Cardiac septum (tissue), 1 donor: ENCODE data around the gene CABLES1. TPM values are rescaled to one million over a fixed set of nuclear protein-coding genes. Genes with fewer than 3 reads are reported as not detected.

Experiments
- DNase-seq: peaks from one replicate; pipeline ENCODE4 v3.0.0-alpha.2; 2020; ENCODE audit warnings: low spot score
- intact Hi-C: fragments of 100-400 bp; cut with DNase I; formaldehyde crosslinking; loops from one replicate; pipeline ENCODE4 v1.14.0; 2022
- total RNA-seq: library from RNA; stranded (reverse); fragmentation: NEBNext Ultra II Directional; extraction: Animal tissue kit (Norgen Biotek cat#: 25700); gene quantifications from one replicate; pipeline ENCODE4 v1.2.1, GENCODE V29; 2021
- donor health status: DM: no; HTN: no; CAD: no.

CABLES1 gene
- total RNA-seq, 1 donor from 2014 or later = 1.5 TPM

GRCh38 chr18:23137097-23137635 is 1.9 kb downstream of the CABLES1 start:
- DNase-seq = no peak
- intact Hi-C loops = loop anchor here (2.0 kb wide), 1 partner anchor 92 kb away; no protein-coding TSS in a partner anchor

- intact Hi-C loops = loop anchor here (2.0 kb wide), 1 partner anchor 91 kb away; no protein-coding TSS in a partner anchor
- DNase-seq = no peak
Observed at GRCh38 chr18:23137788-23138216, 2.5 kb downstream of the CABLES1 start.

GRCh38 chr18:23138471-23138870 is 3.2 kb downstream of the CABLES1 start:
- intact Hi-C loops = no loop called here
- DNase-seq = no peak

GRCh38 chr18:23141104-23141999 is 6.1 kb downstream of the CABLES1 start:
- intact Hi-C loops = loop anchor here (5.0 to 10.0 kb wide), 2 partner anchors 51 to 113 kb away; no protein-coding TSS in a partner anchor
- no peak for DNase-seq

- intact Hi-C loops = loop anchor here (5.0 to 10.0 kb wide), 2 partner anchors 50 to 112 kb away; no protein-coding TSS in a partner anchor
- no peak for DNase-seq
Observed at GRCh38 chr18:23142251-23142929, 7.1 kb downstream of the CABLES1 start.

- DNase-seq = no peak
- intact Hi-C loops = loop anchor here (5.0 to 10.0 kb wide), 2 partner anchors 49 to 112 kb away; no protein-coding TSS in a partner anchor
Observed at GRCh38 chr18:23143016-23143814, 7.9 kb downstream of the CABLES1 start.

- intact Hi-C loops = loop anchor here (5.0 to 10.0 kb wide), 2 partner anchors 48 to 111 kb away; no protein-coding TSS in a partner anchor
- no peak for DNase-seq
Observed at GRCh38 chr18:23143815-23144261, 8.6 kb downstream of the CABLES1 start.

- intact Hi-C loops = loop anchor here (5.0 to 10.0 kb wide), 2 partner anchors 48 to 110 kb away; no protein-coding TSS in a partner anchor
Observed at GRCh38 chr18:23144640-23145039, 9.4 kb downstream of the CABLES1 start.

GRCh38 chr18:23145621-23146020 is 10.3 kb downstream of the CABLES1 start:
- DNase-seq = no peak
- intact Hi-C loops = loop anchor here (10.0 kb wide), 1 partner anchor 109 kb away; no protein-coding TSS in a partner anchor

More at GRCh38 chr18:23144640-23145039, 9.4 kb downstream of the CABLES1 start:
- no peak for DNase-seq

GRCh38 chr18:23146861-23147469 is 11.7 kb downstream of the CABLES1 start:
- intact Hi-C loops = loop anchor here (10.0 kb wide), 1 partner anchor 108 kb away; no protein-coding TSS in a partner anchor
- no peak for DNase-seq

GRCh38 chr18:23148382-23148781 is 13.1 kb downstream of the CABLES1 start:
- no peak for DNase-seq
- intact Hi-C loops = loop anchor here (10.0 kb wide), 1 partner anchor 106 kb away; no protein-coding TSS in a partner anchor

- intact Hi-C loops = loop anchor here (10.0 kb wide), 1 partner anchor 105 kb away; no protein-coding TSS in a partner anchor
Observed at GRCh38 chr18:23149570-23149969, 14.3 kb downstream of the CABLES1 start.

GRCh38 chr18:23151414-23152099 is 16.3 kb downstream of the CABLES1 start:
- intact Hi-C loops = no loop called here
- DNase-seq = no peak

More at GRCh38 chr18:23149570-23149969, 14.3 kb downstream of the CABLES1 start:
- no peak for DNase-seq

- DNase-seq = no peak
- intact Hi-C loops = no loop called here
Observed at GRCh38 chr18:23154030-23154429, 18.7 kb downstream of the CABLES1 start.

GRCh38 chr18:23154823-23155500 is 19.7 kb downstream of the CABLES1 start:
- DNase-seq = no peak
- intact Hi-C loops = no loop called here

- intact Hi-C loops = no loop called here
Observed at GRCh38 chr18:23155537-23155936, 20.3 kb downstream of the CABLES1 start.

GRCh38 chr18:23156134-23156533 is 20.8 kb downstream of the CABLES1 start:
- no peak for DNase-seq
- intact Hi-C loops = no loop called here

More at GRCh38 chr18:23155537-23155936, 20.3 kb downstream of the CABLES1 start:
- no peak for DNase-seq
